UCSD-AML1 (cell line): ENCODE data around the gene FHIP1A.

Experiments used
- DNase-seq: peaks from one replicate; lab custom pipeline; 2025; ENCODE audit not compliant: unreplicated experiment; lab: John Stamatoyannopoulos, UW

The FHIP1A gene

DNA sequence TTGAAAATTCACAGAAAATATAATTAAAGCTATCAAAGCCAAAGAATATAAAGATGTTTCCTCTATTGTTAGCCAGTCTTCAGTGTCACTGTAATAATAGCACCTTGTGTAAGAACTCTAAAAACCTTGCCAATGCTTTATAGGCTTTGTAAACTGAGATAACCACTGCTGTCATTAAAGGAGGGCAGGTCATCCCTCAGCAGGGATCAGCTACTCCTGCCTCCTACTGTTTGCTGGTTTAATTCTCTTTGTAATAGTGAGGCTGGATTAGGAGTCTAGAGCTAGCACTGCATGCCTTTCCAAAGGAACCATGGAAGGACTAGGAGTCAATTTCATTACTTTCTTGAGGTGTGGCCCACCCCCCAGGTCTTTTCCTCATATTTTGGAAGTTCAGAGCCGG, 46.2 kb downstream of the FHIP1A start:
- no peak for DNase-seq

DNA sequence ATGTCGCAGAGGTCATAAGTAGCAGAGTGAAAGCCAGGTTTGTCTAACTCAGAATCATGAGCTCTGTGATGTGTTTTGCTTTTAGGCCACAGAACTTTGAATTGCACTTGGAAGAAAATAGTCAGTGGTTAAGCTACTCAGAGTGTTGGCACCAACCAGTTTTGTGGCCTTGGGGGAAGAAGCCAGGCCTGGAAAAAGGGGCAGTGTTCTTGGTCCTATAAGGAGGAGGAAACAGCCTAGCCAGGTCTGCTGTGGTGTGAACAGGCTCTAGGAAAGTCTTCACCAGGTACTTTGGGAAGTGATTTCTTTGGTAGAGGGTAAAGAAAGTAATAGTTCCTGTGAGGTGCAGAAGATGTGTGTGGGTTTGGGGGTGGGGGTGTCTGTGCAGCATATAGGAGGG, 49.2 kb downstream of the FHIP1A start:
- DNase-seq, result no peak
